Caco-2 (cell line): ENCODE data around the gene OTOF. TPM values are rescaled to one million over a fixed set of nuclear protein-coding genes. Genes with fewer than 3 reads are reported as not detected.
A peak's percentile ranks its signal among the peaks of the same experiment; 100 is the strongest.

Experiments used
- BruUV-seq: library from RNA; stranded (reverse); fragments of 400-500 nt; replicated peaks from 2 replicates; lab custom pipeline; 2021; lab: Mats Ljungman, UMichigan
- CTCF ChIA-PET: fragments of 300-600 bp; sonication (Branson Sonifier 250); formaldehyde crosslinking; loops from one replicate; lab custom pipeline; 2022; ENCODE audit warnings: antibody characterized with exemption; lab: Charles Lee
- POLR2A ChIA-PET: fragments of 300-600 bp; sonication (Branson Sonifier 250); formaldehyde crosslinking; loops from one replicate; lab custom pipeline; 2022; ENCODE audit warnings: antibody characterized with exemption; lab: Charles Lee
- DNase-seq, 2 experiments: peaks; one replicate each; pipeline versions ENCODE4 v3.0.0 to v3.0.0-alpha.2; 2020 to 2022
- H3K27me3 ChIP-seq: replicated peaks from 2 replicates; pipeline ENCODE4 v1.6.0; 2011; ENCODE audit warnings: low read length; ENCODE audit not compliant: control insufficient read depth, insufficient read depth
- H3K36me3 ChIP-seq: 2 replicates; pipeline ENCODE4 v1.5.1; 2011; ENCODE audit warnings: low read length; ENCODE audit not compliant: control insufficient read depth, insufficient read depth
- H3K4me1 ChIP-seq: fragments of 250-450 bp; sonication (Bioruptor Pico); 2 replicates; pipeline ENCODE4 v1.5.1; 2020; ENCODE audit warnings: mild to moderate bottlenecking
- H3K4me3 ChIP-seq: 2 replicates; pipeline ENCODE4 v1.5.1; 2011; ENCODE audit warnings: low read depth, mild to moderate bottlenecking, control low read depth, low read length
- H3K9me3 ChIP-seq: fragments of 250-450 bp; sonication (Bioruptor Pico); 2 replicates; pipeline ENCODE4 v1.5.1; 2020; ENCODE audit warnings: mild to moderate bottlenecking, moderate library complexity
- H3K27ac Mint-ChIP-seq: one replicate; pipeline ENCODE4 v1.8.0; 2022; ENCODE audit warnings: mixed read lengths; ENCODE audit not compliant: unreplicated experiment
- H3K27me3 Mint-ChIP-seq: one replicate; pipeline ENCODE4 v1.8.0; 2022; ENCODE audit warnings: mixed read lengths; ENCODE audit not compliant: insufficient read depth, unreplicated experiment
- H3K36me3 Mint-ChIP-seq: one replicate; pipeline ENCODE4 v1.8.0; 2022; ENCODE audit warnings: mild to moderate bottlenecking, mixed read lengths; ENCODE audit not compliant: insufficient read depth, unreplicated experiment
- H3K4me1 Mint-ChIP-seq: one replicate; pipeline ENCODE4 v1.8.0; 2022; ENCODE audit warnings: low read depth, mixed read lengths; ENCODE audit not compliant: unreplicated experiment
- H3K4me3 Mint-ChIP-seq: one replicate; pipeline ENCODE4 v1.8.0; 2022; ENCODE audit warnings: mild to moderate bottlenecking, moderate library complexity, mixed read lengths; ENCODE audit not compliant: unreplicated experiment
- H3K9me3 Mint-ChIP-seq: one replicate; pipeline ENCODE4 v1.8.0; 2022; ENCODE audit warnings: mixed read lengths; ENCODE audit not compliant: unreplicated experiment
- CTCF ChIP-seq, 2 experiments: fragments of 200-600 bp in 1 of 2; IDR thresholded peaks; 1 replicate in 1 of 2; 2 replicates in 1 of 2; pipeline versions ENCODE4 v1.5.1 to v1.8.0; 2011 to 2022; ENCODE audit warnings: antibody characterized with exemption in 1 of 2, control low read depth in 1 of 2, inconsistent platforms in 1 of 2, low read depth in 1 of 2, low read length in 1 of 2, mild to moderate bottlenecking in 1 of 2, moderate library complexity in 1 of 2; ENCODE audit not compliant: insufficient read depth in 1 of 2, severe bottlenecking in 1 of 2, unreplicated experiment in 1 of 2
- intact Hi-C: fragments of 100-400 bp; cut with micrococcal nuclease; formaldehyde crosslinking; loops from one replicate; pipeline ENCODE4 v1.10.0; 2022; ENCODE audit not compliant: unreplicated experiment
- total RNA-seq: library from RNA; stranded (reverse); gene quantifications from 2 replicates; pipeline ENCODE4 v1.2.3, GENCODE V29; 2022

OTOF gene
- total RNA-seq, 1 experiment from 2014 or later: 0.09 TPM

- Mint-ChIP-seq H3K27ac (peak overlapping the region; percentile 39), H3K4me3 (no peak overlapping the region), H3K36me3 (no peaks in the 10 kb centered on the region), H3K9me3 (no peaks in the 10 kb centered on the region), H3K27me3 (no peaks in the 10 kb centered on the region), H3K4me1 (no peaks in the 10 kb centered on the region)
- ChIA-PET POLR2A (no interaction called here), CTCF (interaction anchor here (0.6 kb wide), 1 partner anchor 120 kb away, joined by 4 read pairs; no protein-coding TSS in a partner anchor)
- intact Hi-C loops: no loop called here
- DNase-seq: no peak
- no TSS peak for BruUV-seq
- no peak overlapping the region for H3K4me3 ChIP-seq
- TF ChIP-seq CTCF (IDR thresholded peaks at IDR 0.05; ENCODE audit: insufficient read depth in 1 of 2, low read depth in 1 of 2, low read length in 1 of 2, severe bottlenecking in 1 of 2, unreplicated experiment in 1 of 2): no peak
- no peaks in the 10 kb centered on the region for H3K27me3 ChIP-seq
- peaks cover 11% of the 10 kb centered on the region for H3K4me1 ChIP-seq
- H3K9me3 ChIP-seq: no peaks in the 10 kb centered on the region
- no peaks in the 10 kb centered on the region for H3K36me3 ChIP-seq
Measured at GRCh38 chr2:26480566-26481423, 2.9 kb upstream of the OTOF start.

GRCh38 chr2:26479789-26480565 is 2.1 kb upstream of the OTOF start:
- H3K27ac Mint-ChIP-seq: no peak overlapping the region
- Histone ChIP-seq H3K4me3 (no peak overlapping the region), H3K36me3 (no peaks in the 10 kb centered on the region), H3K4me1 (peaks cover 11% of the 10 kb centered on the region), H3K9me3 (no peaks in the 10 kb centered on the region), H3K27me3 (no peaks in the 10 kb centered on the region)
- no peak overlapping the region for H3K4me3 Mint-ChIP-seq
- POLR2A ChIA-PET: no interaction called here
- DNase-seq: no peak
- H3K36me3 Mint-ChIP-seq: no peaks in the 10 kb centered on the region
- no peaks in the 10 kb centered on the region for H3K4me1 Mint-ChIP-seq
- BruUV-seq: no TSS peak
- no peaks in the 10 kb centered on the region for H3K27me3 Mint-ChIP-seq
- CTCF ChIA-PET: interaction anchor here (0.6 kb wide), 1 partner anchor 119 kb away, joined by 4 read pairs; no protein-coding TSS in a partner anchor
- intact Hi-C loops: no loop called here
- H3K9me3 Mint-ChIP-seq: no peaks in the 10 kb centered on the region
- no peak for TF ChIP-seq CTCF (IDR thresholded peaks at IDR 0.05; ENCODE audit: insufficient read depth in 1 of 2, low read depth in 1 of 2, low read length in 1 of 2, severe bottlenecking in 1 of 2, unreplicated experiment in 1 of 2)

- CTCF ChIA-PET: interaction anchor here (0.7 kb wide), 1 partner anchor 163 kb away, joined by 3 read pairs; no protein-coding TSS in a partner anchor
- Mint-ChIP-seq H3K36me3 (no peaks in the 10 kb centered on the region), H3K4me1 (no peaks in the 10 kb centered on the region), H3K4me3 (no peak overlapping the region), H3K9me3 (no peaks in the 10 kb centered on the region), H3K27me3 (no peaks in the 10 kb centered on the region), H3K27ac (no peak overlapping the region)
- DNase-seq: no peak
- Histone ChIP-seq H3K27me3 (no peaks in the 10 kb centered on the region), H3K36me3 (no peaks in the 10 kb centered on the region), H3K4me1 (peaks cover 11% of the 10 kb centered on the region), H3K9me3 (no peaks in the 10 kb centered on the region), H3K4me3 (no peak overlapping the region)
- TF ChIP-seq CTCF (IDR thresholded peaks at IDR 0.05; ENCODE audit: insufficient read depth in 1 of 2, low read depth in 1 of 2, low read length in 1 of 2, severe bottlenecking in 1 of 2, unreplicated experiment in 1 of 2): no peak
- BruUV-seq: no TSS peak
- POLR2A ChIA-PET: no interaction called here
- intact Hi-C loops: no loop called here
Measured at GRCh38 chr2:26479131-26479788, 1.3 kb upstream of the OTOF start.
